ENCODE measurements around the gene SMAP1.

Gene SMAP1
- 20.8 to 55.5 (median 37.2) reads per million in 17 experiments for total RNA-seq

GRCh38 chr6:70667711-70668498 lies at the start of gene SMAP1:
SMAP1 (plus strand) TSS chr6:70667883; CDS start chr6:70668024, 141 bp downstream.
- DNase-seq: peak; percentile 95 to 98 (median 97)

- DNase-seq: no peak
Observed at GRCh38 chr6:70620746-70621145, 46.9 kb upstream of the SMAP1 start.

- DNase-seq: no peak
Observed at GRCh38 chr6:70622461-70622860, 45.2 kb upstream of the SMAP1 start.

- no peak for DNase-seq
Observed at GRCh38 chr6:70625436-70625835, 42.2 kb upstream of the SMAP1 start.

- no peak for DNase-seq
Observed at GRCh38 chr6:70627500-70628254, 40.0 kb upstream of the SMAP1 start.

- peak in 2 of 4 experiments; percentile 3 to 6 for DNase-seq
Observed at GRCh38 chr6:70629929-70630328, 37.8 kb upstream of the SMAP1 start.

GRCh38 chr6:70633870-70634269 lies 33.8 kb upstream of the SMAP1 start:
- no peak for DNase-seq

GRCh38 chr6:70636596-70636995 lies 31.1 kb upstream of the SMAP1 start:
- no peak for DNase-seq

GRCh38 chr6:70638468-70638867 lies 29.2 kb upstream of the SMAP1 start:
- DNase-seq: no peak

- DNase-seq: no peak
Observed at GRCh38 chr6:70651326-70651905, 16.3 kb upstream of the SMAP1 start.

GRCh38 chr6:70652216-70652615 lies 15.5 kb upstream of the SMAP1 start:
- DNase-seq: no peak

- peak in 1 of 4 experiments; percentile 26 for DNase-seq
Observed at GRCh38 chr6:70657706-70658105, 10.0 kb upstream of the SMAP1 start.

- no peak for DNase-seq
Observed at GRCh38 chr6:70663881-70664466, 3.7 kb upstream of the SMAP1 start.

GRCh38 chr6:70666706-70667105 lies 977 bp upstream of the SMAP1 start:
- DNase-seq: peak; percentile 61 to 85 (median 75)

- no peak for DNase-seq
Observed at GRCh38 chr6:70667256-70667710, 400 bp upstream of the SMAP1 start.

GRCh38 chr6:70668499-70668812 lies 773 bp downstream of the SMAP1 start:
- no peak for DNase-seq

- DNase-seq: no peak
Observed at GRCh38 chr6:70669133-70669532, 1.4 kb downstream of the SMAP1 start.

GRCh38 chr6:70672549-70672948 lies 4.9 kb downstream of the SMAP1 start:
- no peak for DNase-seq

GRCh38 chr6:70673054-70673453 lies 5.4 kb downstream of the SMAP1 start:
- no peak for DNase-seq

- peak in 2 of 4 experiments; percentile 27 to 36 for DNase-seq
Observed at GRCh38 chr6:70673601-70674000, 5.9 kb downstream of the SMAP1 start.

- no peak for DNase-seq
Observed at GRCh38 chr6:70675822-70676221, 8.1 kb downstream of the SMAP1 start.

- DNase-seq: no peak
Observed at GRCh38 chr6:70676821-70677220, 9.1 kb downstream of the SMAP1 start.

GRCh38 chr6:70680396-70680795 lies 12.7 kb downstream of the SMAP1 start:
- no peak for DNase-seq

Measured in suppressor macrophage (primary cell).